ACC112 (cell line): ENCODE results near the gene RIN3.

Experiments used
- H2AFZ ChIP-seq: fragments of 200-600 bp; sonication (generic); one replicate; pipeline ENCODE4 v1.6.0; 2017; ENCODE audit warnings: antibody characterized with exemption, low read length; ENCODE audit not compliant: unreplicated experiment
- H3K27ac ChIP-seq: fragments of 200-600 bp; sonication (generic); 2 replicates; pipeline ENCODE4 v1.5.1; 2014; ENCODE audit warnings: low read depth, mild to moderate bottlenecking, antibody characterized with exemption, low read length, moderate library complexity
- H3K27me3 ChIP-seq: fragments of 200-600 bp; sonication (generic); 2 replicates; pipeline ENCODE4 v1.6.1; 2014; ENCODE audit warnings: mild to moderate bottlenecking, antibody characterized with exemption, low read length, moderate library complexity, mixed read lengths; ENCODE audit not compliant: insufficient read depth
- H3K36me3 ChIP-seq: fragments of 200-600 bp; sonication (generic); 2 replicates; pipeline ENCODE4 v1.6.1; 2016; ENCODE audit warnings: mild to moderate bottlenecking, antibody characterized with exemption, low read length, moderate library complexity, mixed read lengths; ENCODE audit not compliant: insufficient read depth
- H3K4me1 ChIP-seq: fragments of 200-600 bp; sonication (generic); one replicate; pipeline ENCODE4 v1.6.1; 2016; ENCODE audit warnings: low read length, mixed read lengths; ENCODE audit not compliant: insufficient read depth, unreplicated experiment, control insufficient read depth
- H3K4me3 ChIP-seq: fragments of 200-600 bp; sonication (generic); 2 replicates; pipeline ENCODE4 v1.5.1; 2014; ENCODE audit warnings: mild to moderate bottlenecking, low read depth, low read length
- H3K79me2 ChIP-seq: fragments of 200-600 bp; sonication (generic); one replicate; pipeline ENCODE4 v1.6.0; 2016; ENCODE audit warnings: low read length; ENCODE audit not compliant: control insufficient read depth, unreplicated experiment, insufficient read depth

Gene RIN3

DNA sequence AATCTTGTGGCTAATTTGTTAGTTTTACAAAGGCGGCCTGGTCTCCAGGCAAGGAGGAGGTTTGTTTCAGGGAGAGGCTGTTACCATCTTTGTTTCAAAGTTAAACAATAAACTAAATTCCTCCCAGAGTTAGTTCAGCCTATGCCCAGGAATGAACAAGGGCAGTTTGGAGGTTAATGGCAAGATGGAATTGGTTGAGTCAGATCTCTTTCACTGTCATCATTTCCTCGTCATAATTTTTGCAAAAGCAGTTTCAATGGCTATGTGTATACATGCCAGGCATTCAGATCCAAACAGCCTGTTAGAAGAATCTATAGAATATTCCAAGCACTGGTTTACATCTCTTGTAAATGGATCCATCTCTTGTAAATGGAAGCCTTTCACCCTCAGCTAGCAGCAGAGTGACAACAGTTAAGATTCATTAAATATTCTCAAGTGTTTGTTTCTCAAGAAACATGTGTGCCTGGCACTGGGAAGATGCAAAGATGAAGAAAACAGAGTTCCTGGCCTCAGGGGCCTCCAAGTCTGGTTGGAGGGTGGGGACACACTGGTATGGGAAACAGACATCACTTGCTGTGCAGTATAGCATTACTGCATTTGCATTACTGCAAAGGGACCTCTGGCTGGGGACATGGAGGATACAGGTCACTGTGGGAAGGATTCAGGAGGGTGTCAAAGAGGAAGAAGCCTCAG lies 65.8 kb downstream of the RIN3 start:
- Histone ChIP-seq H3K36me3 (peaks cover 11% of the 10 kb centered on the region), H3K4me3 (no peak overlapping the region), H3K4me1 (no peaks in the 10 kb centered on the region), H2AFZ (no peak overlapping the region), H3K79me2 (no peaks in the 10 kb centered on the region), H3K27ac (no peak overlapping the region), H3K27me3 (no peaks in the 10 kb centered on the region)

DNA sequence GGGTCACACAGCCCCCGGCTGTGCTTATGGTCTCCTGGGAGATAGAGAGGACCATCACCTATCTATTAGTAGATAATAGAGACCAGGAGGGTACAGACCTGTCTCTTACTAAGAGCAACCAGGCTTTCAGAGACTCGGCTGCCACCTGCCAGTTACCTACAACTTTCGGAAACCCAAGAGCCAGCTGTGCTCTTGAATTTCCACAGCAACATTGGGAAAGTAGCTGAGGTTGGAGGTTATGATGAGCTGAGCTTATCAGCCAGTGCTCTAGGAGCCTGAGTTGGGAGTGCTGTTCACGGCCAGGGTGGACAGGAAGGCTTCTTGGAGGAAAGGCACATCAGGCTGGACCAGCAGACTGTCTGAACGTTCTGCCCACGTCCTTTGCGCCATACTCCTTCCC lies 67.6 kb downstream of the RIN3 start:
- Histone ChIP-seq H3K36me3 (peaks cover 11% of the 10 kb centered on the region), H3K27ac (no peak overlapping the region), H3K4me3 (no peak overlapping the region), H3K27me3 (no peaks in the 10 kb centered on the region), H3K79me2 (no peaks in the 10 kb centered on the region), H3K4me1 (peaks cover 13% of the 10 kb centered on the region), H2AFZ (no peak overlapping the region)

DNA sequence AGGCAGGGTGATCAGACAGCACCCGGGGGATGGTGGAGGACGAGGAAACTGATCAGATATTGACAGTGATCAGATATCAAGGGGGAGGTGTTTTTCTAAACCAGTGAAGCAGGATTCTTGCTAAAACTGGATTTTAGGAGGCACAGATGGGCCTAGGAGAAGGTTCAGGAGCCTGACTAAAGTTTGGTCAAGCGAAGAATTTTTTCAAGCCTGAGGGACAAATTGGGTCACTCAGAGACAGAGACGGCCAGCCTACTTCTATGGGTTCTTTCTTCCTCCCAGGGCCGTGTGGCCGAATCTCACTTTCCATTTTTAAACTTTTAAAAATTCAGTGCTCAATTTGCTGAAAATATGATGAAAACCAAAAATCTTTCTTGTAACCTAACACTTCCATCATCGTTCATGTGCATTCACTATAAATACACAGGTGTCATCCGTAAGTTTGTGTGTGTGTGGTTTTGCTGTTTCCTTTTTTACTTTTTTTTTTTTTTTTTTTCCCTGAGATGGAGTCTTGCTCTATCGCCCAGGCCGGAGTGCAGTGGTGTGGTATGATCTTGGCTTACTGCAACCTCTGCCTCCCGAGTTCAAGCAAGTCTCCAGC lies 68.5 kb downstream of the RIN3 start:
- no peak overlapping the region for H3K4me3 ChIP-seq
- H3K27me3 ChIP-seq, result no peaks in the 10 kb centered on the region
- no peaks in the 10 kb centered on the region for H3K79me2 ChIP-seq
- no peak overlapping the region for H3K27ac ChIP-seq
- peaks cover 11% of the 10 kb centered on the region for H3K36me3 ChIP-seq
- H2AFZ ChIP-seq, result no peak overlapping the region
- peaks cover 21% of the 10 kb centered on the region for H3K4me1 ChIP-seq

DNA sequence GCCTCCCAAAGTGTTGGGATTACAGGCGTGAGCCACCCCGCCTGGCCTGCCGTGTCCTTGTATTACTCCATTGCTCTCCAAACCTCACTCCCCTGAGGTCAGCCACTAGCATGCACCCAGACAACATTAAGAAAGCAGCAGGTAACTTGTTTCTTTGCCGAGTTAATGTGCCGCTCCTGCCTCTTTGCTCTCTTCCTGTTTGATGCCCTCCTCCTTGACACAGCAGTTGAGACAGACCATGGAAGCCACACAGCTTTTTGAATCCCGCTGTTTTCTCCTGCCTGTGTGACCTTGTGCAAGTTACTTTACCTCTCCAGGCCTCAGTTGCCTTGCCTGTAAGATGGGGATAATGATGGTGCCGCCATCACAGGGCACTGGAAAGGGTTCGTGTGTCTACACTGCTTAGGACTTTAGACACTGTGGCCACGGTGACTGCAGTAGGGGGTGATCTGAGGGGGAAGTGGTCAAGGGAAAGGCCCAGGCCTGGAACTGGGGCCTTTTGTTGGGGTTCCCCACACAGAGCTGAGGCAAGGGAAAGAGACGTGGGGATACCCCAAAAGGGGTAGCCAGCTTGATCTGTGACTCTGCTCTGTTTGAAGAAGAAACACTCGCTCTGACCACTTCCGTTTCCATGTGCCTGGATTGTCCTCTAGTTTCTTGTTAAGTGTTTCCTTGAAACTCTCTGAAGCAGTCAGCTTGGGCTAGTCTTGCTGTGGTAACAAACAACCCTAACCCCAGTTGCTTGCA lies 69.3 kb downstream of the RIN3 start:
- Histone ChIP-seq H3K27ac (no peak overlapping the region), H3K4me3 (no peak overlapping the region), H2AFZ (no peak overlapping the region), H3K36me3 (peaks cover 6% of the 10 kb centered on the region), H3K27me3 (no peaks in the 10 kb centered on the region), H3K79me2 (no peaks in the 10 kb centered on the region), H3K4me1 (peaks cover 23% of the 10 kb centered on the region)

DNA sequence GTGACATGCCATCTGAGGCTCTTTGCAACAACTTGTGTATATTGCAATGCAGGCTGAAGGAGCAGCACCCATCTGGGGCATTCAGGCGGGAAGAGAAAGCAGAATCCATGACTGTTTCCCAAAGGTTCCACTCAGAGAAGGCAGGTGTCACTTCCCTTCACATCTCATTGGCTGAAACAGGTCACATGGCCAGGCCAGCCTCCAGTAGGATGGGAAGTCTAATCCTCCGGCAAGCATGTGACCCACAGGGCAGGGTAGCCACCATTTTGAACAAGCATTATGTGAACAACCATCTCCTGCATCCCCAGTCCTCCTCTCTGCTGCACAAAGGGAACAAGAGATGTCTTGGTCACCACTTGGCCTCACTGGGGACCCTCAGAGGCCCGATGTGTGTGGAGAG lies 70.6 kb downstream of the RIN3 start:
- H2AFZ ChIP-seq, result no peak overlapping the region
- H3K4me1 ChIP-seq, result peaks cover 23% of the 10 kb centered on the region
- H3K36me3 ChIP-seq, result peaks cover 4% of the 10 kb centered on the region
- no peak overlapping the region for H3K4me3 ChIP-seq
- no peaks in the 10 kb centered on the region for H3K27me3 ChIP-seq
- no peak overlapping the region for H3K27ac ChIP-seq
- H3K79me2 ChIP-seq, result no peaks in the 10 kb centered on the region

DNA sequence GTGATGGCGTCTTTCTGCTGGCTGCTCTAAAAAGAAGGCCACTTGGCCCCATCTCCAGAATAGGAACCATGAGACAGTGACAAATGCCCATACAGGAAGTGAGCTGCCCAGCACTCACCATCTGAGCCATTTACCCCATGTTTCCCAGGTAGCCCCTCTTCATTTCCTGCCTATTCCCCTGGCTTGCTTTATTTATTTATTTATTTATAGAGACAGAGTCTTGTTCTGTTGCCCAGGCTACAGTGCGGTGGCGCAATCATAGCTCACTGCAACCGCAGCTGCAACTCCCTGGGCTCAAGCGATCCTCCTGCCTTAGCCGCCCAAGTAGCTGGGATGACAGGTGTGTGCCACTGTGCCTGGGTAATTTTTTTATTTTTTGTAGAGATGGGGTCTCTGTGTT lies 71.2 kb downstream of the RIN3 start:
- Histone ChIP-seq H3K27ac (no peak overlapping the region), H3K27me3 (no peaks in the 10 kb centered on the region), H3K4me1 (peaks cover 23% of the 10 kb centered on the region), H3K4me3 (no peak overlapping the region), H3K36me3 (no peaks in the 10 kb centered on the region; the same call in 1 of the 2 replicates), H3K79me2 (no peaks in the 10 kb centered on the region), H2AFZ (no peak overlapping the region)

DNA sequence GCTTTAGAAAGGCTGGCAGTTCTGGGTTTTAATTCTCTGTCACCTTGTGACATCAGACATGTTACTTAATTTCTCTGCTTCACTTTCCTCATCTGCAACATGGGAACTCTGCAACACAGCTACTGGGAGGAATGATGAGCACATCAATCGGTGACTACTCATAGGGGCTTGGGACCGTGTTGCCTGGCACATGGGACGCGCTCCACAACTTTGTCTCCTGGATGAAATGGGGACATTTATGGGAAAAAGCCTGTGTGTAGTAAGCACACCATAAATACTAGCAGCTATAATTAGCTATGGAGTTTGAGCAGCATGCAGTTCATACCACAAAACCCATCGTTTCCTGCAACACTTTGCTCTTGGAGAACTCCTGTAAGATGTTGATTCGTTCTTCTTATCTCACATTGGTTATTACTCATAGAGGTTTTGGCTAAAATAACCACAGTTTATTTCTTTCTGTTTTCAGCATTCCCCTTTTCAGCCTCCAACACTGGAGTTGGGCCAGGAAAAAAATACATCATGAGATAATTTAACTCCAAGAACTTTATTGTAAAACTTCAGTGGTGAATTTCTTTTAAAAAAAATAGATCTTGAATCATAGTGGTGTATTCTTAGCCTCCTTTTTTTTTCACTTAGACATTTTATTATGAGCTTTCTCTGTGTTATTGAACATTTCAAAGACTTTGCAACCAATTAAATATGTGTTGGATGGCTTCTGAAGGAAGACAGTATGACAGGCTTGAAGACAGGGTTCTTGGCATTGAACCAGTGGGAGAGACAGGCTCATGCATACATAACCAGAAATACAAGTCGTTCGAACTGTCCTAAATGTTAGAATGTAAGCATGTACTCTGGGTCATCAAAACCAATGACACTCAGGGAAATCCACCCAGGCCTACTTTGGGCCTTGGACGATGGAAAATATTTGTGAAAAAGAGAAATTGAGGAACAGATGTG lies 72.7 kb downstream of the RIN3 start:
- H3K36me3 ChIP-seq, result peaks cover 7% of the 10 kb centered on the region; the same call in 1 of the 2 replicates
- no peak overlapping the region for H2AFZ ChIP-seq
- H3K27me3 ChIP-seq, result no peaks in the 10 kb centered on the region
- peaks cover 23% of the 10 kb centered on the region for H3K4me1 ChIP-seq
- no peaks in the 10 kb centered on the region for H3K79me2 ChIP-seq
- peak overlapping the region; percentile 73 for H3K27ac ChIP-seq
- H3K4me3 ChIP-seq, result 0 out of 2 replicates have a peak overlapping the region, but pooled peaks have one; percentile 1

DNA sequence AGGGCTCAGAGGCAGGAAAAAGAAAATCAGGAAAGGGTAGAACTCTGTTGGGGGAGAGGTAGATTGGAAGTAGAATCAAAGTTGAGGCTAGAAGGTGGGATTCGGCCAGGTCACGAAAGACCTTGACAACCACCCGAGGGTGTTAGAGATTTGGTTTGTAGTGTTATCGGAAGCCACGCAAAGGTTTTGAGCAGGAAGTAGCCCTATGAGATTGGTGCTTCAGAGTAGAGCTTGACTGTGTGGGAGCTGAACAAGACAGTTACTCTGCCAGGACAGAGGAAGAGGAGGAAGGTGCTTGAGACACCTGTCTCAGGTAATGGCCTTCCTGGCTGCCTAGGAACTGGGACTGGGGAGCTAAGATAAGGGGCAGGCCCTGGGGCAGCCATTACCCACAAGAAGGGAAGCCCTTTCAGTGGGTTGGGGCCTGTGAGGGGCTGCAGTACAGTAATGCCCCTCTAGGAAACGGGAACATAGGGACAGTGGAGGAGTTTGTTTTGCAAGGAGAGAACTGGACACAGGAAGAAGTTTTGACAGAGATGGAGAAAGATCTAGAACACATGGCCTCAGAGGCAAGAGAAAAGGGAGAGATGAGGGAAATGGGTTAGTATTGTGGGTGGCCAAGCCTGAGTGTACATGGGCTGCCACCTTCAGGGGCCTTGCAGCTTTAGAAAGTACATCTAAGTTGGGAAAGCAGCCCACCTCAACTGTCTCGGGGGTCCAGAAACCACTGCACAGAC lies 73.5 kb downstream of the RIN3 start:
- no peaks in the 10 kb centered on the region for H3K27me3 ChIP-seq
- H3K79me2 ChIP-seq, result no peaks in the 10 kb centered on the region
- H3K36me3 ChIP-seq, result peaks cover 14% of the 10 kb centered on the region; the same call in 1 of the 2 replicates
- no peak overlapping the region for H3K4me3 ChIP-seq
- H3K4me1 ChIP-seq, result peaks cover 23% of the 10 kb centered on the region
- no peak overlapping the region for H2AFZ ChIP-seq
- peak overlapping the region; percentile 73 for H3K27ac ChIP-seq

DNA sequence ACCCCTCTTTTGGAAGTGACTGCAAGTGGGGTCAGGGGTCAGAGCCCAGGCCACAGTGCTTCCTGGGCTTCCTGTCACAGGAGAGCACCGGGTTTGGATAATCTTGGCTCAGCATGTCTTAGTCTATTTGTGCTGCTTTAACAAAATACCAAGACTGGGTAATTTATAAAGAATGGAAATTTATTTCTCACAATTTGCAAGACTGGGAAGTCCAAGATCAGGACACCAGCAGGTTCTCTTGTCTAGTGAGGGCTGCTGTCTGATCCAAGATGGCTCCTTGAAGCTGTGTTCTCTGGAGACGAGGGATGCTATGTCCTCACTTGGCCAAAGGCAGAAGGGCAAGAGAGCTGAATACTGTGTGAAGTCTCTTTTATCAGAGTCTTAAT lies 74.1 kb downstream of the RIN3 start:
- Histone ChIP-seq H3K4me3 (no peak overlapping the region), H3K36me3 (peaks cover 14% of the 10 kb centered on the region; the same call in 1 of the 2 replicates), H3K27me3 (no peaks in the 10 kb centered on the region), H3K79me2 (no peaks in the 10 kb centered on the region), H3K27ac (no peak overlapping the region), H3K4me1 (peaks cover 23% of the 10 kb centered on the region), H2AFZ (no peak overlapping the region)
